ENCODE measurements around the gene MYPN. TPM values are rescaled to one million over a fixed set of nuclear protein-coding genes. Genes with fewer than 3 reads are reported as not detected.
A peak's percentile ranks its signal among the peaks of the same experiment; 100 is the strongest.
"Not testable (repeated sequence)": the region's sequence is repeated elsewhere in the genome, so short reads cannot be mapped to it uniquely, and the experiment has no call there.

The MYPN gene
- total RNA-seq, 1 donor = 1.7 TPM

- no peak for TF ChIP-seq CTCF (IDR thresholded peaks at IDR 0.05; ENCODE audit: insufficient read depth, low read length)
Observed at GRCh38 chr10:68185085-68185484, 75.8 kb downstream of the MYPN start.

GRCh38 chr10:68188835-68189234 lies 79.5 kb downstream of the MYPN start:
- no peak for DNase-seq (ENCODE audit: low read depth)
- no peak for TF ChIP-seq CTCF (IDR thresholded peaks at IDR 0.05; ENCODE audit: insufficient read depth, low read length)
- no peak overlapping the region for H3K4me3 ChIP-seq (ENCODE audit: low read depth, low read length)

More at GRCh38 chr10:68185085-68185484, 75.8 kb downstream of the MYPN start:
- no peak for DNase-seq (ENCODE audit: low read depth)
- H3K4me3 ChIP-seq (ENCODE audit: low read depth, low read length) = no peak overlapping the region

GRCh38 chr10:68192113-68192512 lies 82.8 kb downstream of the MYPN start:
- no peak for DNase-seq (ENCODE audit: low read depth)

GRCh38 chr10:68194290-68194689 lies 85.0 kb downstream of the MYPN start:
- DNase-seq (ENCODE audit: low read depth) = no peak
- H3K4me3 ChIP-seq (ENCODE audit: low read depth, low read length) = no peak overlapping the region
- no peak for TF ChIP-seq CTCF (IDR thresholded peaks at IDR 0.05; ENCODE audit: insufficient read depth, low read length)

More at GRCh38 chr10:68192113-68192512, 82.8 kb downstream of the MYPN start:
- no peak overlapping the region for H3K4me3 ChIP-seq (ENCODE audit: low read depth, low read length)
- TF ChIP-seq CTCF (IDR thresholded peaks at IDR 0.05; ENCODE audit: insufficient read depth, low read length) = no peak

- not testable (repeated sequence) for DNase-seq (ENCODE audit: low read depth); H3K4me3 ChIP-seq (ENCODE audit: low read depth, low read length)
Observed at GRCh38 chr10:68195776-68196175, 86.5 kb downstream of the MYPN start.

GRCh38 chr10:68196701-68197100 lies 87.4 kb downstream of the MYPN start:
- H3K4me3 ChIP-seq (ENCODE audit: low read depth, low read length) = no peak overlapping the region
- no peak for DNase-seq (ENCODE audit: low read depth)
- TF ChIP-seq CTCF (IDR thresholded peaks at IDR 0.05; ENCODE audit: insufficient read depth, low read length) = no peak

- peak; percentile 28 for DNase-seq (ENCODE audit: low read depth)
- no peak for TF ChIP-seq CTCF (IDR thresholded peaks at IDR 0.05; ENCODE audit: insufficient read depth, low read length)
- H3K4me3 ChIP-seq (ENCODE audit: low read depth, low read length) = no peak overlapping the region
Observed at GRCh38 chr10:68202960-68203353, 93.7 kb downstream of the MYPN start.

All from fibroblast of the aortic adventitia (primary cell).